Smooth muscle cell (in vitro differentiated cells): Measurements from ENCODE around the gene SULF2. TPM values are rescaled to one million over a fixed set of nuclear protein-coding genes. Genes with fewer than 3 reads are reported as not detected.

Source experiments
- DNase-seq: peaks from one replicate; lab custom pipeline; 2025; ENCODE audit not compliant: unreplicated experiment; lab: John Stamatoyannopoulos, UW
- H2AFZ ChIP-seq: fragments of 200-600 bp; sonication (generic); 2 replicates; pipeline ENCODE4 v1.6.0; 2016; ENCODE audit warnings: antibody characterized with exemption, low read depth, mild to moderate bottlenecking
- H3F3A ChIP-seq: fragments of 200-600 bp; sonication (generic); 2 replicates; pipeline ENCODE4 v1.6.0; 2017; ENCODE audit warnings: antibody characterized with exemption, low read depth
- H3K27ac ChIP-seq: fragments of 200-600 bp; sonication (generic); 2 replicates; pipeline ENCODE4 v1.5.1; 2016; ENCODE audit warnings: low read depth, mild to moderate bottlenecking
- H3K27me3 ChIP-seq: fragments of 200-600 bp; sonication (generic); 2 replicates; pipeline ENCODE4 v1.6.1; 2016; ENCODE audit warnings: low read depth, mild to moderate bottlenecking
- H3K36me3 ChIP-seq: fragments of 200-600 bp; sonication (generic); 2 replicates; pipeline ENCODE4 v1.5.1; 2016; ENCODE audit warnings: low read depth
- H3K4me1 ChIP-seq: fragments of 200-600 bp; sonication (generic); 2 replicates; pipeline ENCODE4 v1.5.1; 2016; ENCODE audit warnings: low read depth
- H3K4me2 ChIP-seq: fragments of 200-600 bp; sonication (generic); 2 replicates; pipeline ENCODE4 v1.6.0; 2016; ENCODE audit warnings: mild to moderate bottlenecking
- H3K4me3 ChIP-seq: fragments of 200-600 bp; sonication (generic); 2 replicates; pipeline ENCODE4 v1.5.1; 2016; ENCODE audit warnings: mild to moderate bottlenecking
- H3K79me2 ChIP-seq: fragments of 200-600 bp; sonication (generic); 2 replicates; pipeline ENCODE4 v1.6.0; 2016; ENCODE audit warnings: low read depth, mild to moderate bottlenecking
- H3K9ac ChIP-seq: fragments of 200-600 bp; sonication (generic); 2 replicates; pipeline ENCODE4 v1.6.0; 2016; ENCODE audit warnings: low read depth
- H3K9me3 ChIP-seq: fragments of 200-600 bp; sonication (generic); replicated peaks from 2 replicates; pipeline ENCODE4 v1.5.1; 2016; ENCODE audit warnings: low read depth
- H4K20me1 ChIP-seq: fragments of 200-600 bp; sonication (generic); 2 replicates; pipeline ENCODE4 v1.6.0; 2016; ENCODE audit warnings: low read depth
- WGBS: methylation state at CpG from one replicate; pipeline ENCODE4 v1.1.7; 2016; ENCODE audit warnings: low lambda C conversion rate; 5-methylcytosine and 5-hydroxymethylcytosine counted together
- polyA plus RNA-seq: library from polyadenylated mRNA; unstranded; fragments of >200 nt; fragmentation: Nextera tagmentation; extraction: Ambion mirVana; gene quantifications from 2 replicates; pipeline ENCODE4 v1.2.1, GENCODE V29; 2016
- total RNA-seq: library from RNA; depleted of rRNA; stranded (reverse); fragments of >200 nt; gene quantifications from 2 replicates; pipeline ENCODE4 v1.2.3, GENCODE V29; 2014
- TF ChIP-seq, protein P1 (sequence below): fragments of 200-600 bp; sonication (generic); IDR thresholded peaks from 2 replicates; pipeline ENCODE4 v1.5.1; 2017; ENCODE audit warnings: borderline replicate concordance, mild to moderate bottlenecking, antibody characterized with exemption; ENCODE audit not compliant: insufficient read depth, poor library complexity, severe bottlenecking

The SULF2 gene
- total and polyA plus RNA-seq, 2 experiments from 2014 or later = 109 to 144 TPM

DNA sequence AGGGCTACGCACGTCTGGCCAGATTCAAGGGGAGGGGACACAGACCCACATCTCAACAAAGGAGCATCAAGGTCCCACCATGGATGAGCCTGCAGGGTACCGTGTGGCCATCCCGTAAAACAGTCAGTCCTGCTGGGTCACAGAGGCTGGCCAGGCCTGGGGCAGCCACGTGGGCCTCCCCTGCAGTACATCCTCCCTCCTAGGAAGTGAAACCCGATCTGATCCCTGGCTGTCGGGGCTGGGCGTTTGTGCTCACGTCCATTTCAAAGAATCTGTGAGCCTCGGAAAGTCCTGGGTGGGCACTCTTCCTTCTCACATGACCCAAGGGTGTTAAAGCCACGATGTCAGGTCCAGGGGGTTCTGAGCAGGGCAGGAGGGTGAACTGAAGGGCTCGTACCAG is 14.3 kb downstream of the SULF2 start:
- H3K4me2 ChIP-seq = no peak overlapping the region
- TF ChIP-seq, protein P1, sequence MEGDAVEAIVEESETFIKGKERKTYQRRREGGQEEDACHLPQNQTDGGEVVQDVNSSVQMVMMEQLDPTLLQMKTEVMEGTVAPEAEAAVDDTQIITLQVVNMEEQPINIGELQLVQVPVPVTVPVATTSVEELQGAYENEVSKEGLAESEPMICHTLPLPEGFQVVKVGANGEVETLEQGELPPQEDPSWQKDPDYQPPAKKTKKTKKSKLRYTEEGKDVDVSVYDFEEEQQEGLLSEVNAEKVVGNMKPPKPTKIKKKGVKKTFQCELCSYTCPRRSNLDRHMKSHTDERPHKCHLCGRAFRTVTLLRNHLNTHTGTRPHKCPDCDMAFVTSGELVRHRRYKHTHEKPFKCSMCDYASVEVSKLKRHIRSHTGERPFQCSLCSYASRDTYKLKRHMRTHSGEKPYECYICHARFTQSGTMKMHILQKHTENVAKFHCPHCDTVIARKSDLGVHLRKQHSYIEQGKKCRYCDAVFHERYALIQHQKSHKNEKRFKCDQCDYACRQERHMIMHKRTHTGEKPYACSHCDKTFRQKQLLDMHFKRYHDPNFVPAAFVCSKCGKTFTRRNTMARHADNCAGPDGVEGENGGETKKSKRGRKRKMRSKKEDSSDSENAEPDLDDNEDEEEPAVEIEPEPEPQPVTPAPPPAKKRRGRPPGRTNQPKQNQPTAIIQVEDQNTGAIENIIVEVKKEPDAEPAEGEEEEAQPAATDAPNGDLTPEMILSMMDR = no peak
- H3F3A ChIP-seq = no peaks in the 10 kb centered on the region
- H3K79me2 ChIP-seq = peaks cover 3% of the 10 kb centered on the region
- no peak overlapping the region for H3K9ac ChIP-seq
- no peaks in the 10 kb centered on the region for H3K27me3 ChIP-seq
- H4K20me1 ChIP-seq = peaks cover 19% of the 10 kb centered on the region
- no peak overlapping the region for H3K27ac ChIP-seq
- no peak for DNase-seq
- no peak overlapping the region for H3K4me3 ChIP-seq
- peaks cover 23% of the 10 kb centered on the region for H3K4me1 ChIP-seq
- no peaks in the 10 kb centered on the region for H3K36me3 ChIP-seq
- 70% methylated on average over 12 of the region's 12 CpGs for WGBS
- H3K9me3 ChIP-seq = no peaks in the 10 kb centered on the region
- H2AFZ ChIP-seq = no peak overlapping the region

DNA sequence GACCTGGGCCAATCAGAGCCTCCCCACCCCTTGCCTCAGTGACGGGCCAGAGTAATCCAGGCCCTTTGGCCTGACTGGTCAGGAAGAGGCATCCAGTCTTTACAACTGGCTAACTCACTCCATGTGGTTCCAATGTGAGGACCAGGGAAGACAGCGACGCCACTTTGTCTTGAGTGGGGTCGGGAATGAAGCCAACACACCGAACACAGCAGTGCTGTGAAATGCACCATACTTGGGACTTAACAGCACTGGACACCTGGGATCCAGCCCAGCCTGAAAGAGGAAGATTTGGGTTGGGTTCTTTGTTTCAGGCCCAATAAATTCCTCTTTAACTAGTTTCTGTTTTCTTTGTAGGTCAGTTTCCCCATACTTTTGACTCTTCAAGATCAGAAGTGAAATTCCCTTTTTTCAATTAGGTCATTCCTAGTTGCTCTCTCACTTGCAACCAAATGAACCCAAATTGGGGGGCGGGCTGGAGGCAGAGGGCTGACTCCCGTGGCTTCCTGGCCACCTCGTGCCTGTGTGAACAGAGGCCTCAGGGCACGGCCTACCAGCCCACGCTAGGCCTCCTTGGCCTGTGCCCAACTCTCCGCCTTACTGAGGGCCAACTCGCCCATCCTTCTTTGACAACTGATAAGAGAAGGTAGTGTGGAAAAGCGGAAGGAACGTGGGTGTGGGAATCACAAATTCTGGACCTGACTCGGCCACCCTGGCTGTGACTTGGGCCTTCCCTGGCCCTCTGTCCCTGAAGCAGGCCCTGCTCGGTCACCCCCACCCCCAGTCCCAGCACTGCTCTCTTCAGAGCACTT is 17.1 kb downstream of the SULF2 start:
- Histone ChIP-seq H3K27me3 (no peaks in the 10 kb centered on the region), H3K9me3 (no peaks in the 10 kb centered on the region), H3F3A (no peaks in the 10 kb centered on the region), H3K27ac (peak overlapping the region; percentile 33), H2AFZ (no peak overlapping the region), H3K4me2 (no peak overlapping the region), H3K79me2 (no peaks in the 10 kb centered on the region), H3K36me3 (no peaks in the 10 kb centered on the region), H4K20me1 (peaks cover 7% of the 10 kb centered on the region), H3K4me1 (peaks cover 20% of the 10 kb centered on the region), H3K4me3 (no peak overlapping the region), H3K9ac (no peak overlapping the region)
- 76% methylated on average over 16 of the region's 16 CpGs for WGBS
- no peak for DNase-seq
- TF ChIP-seq, protein P1 = no peak

DNA sequence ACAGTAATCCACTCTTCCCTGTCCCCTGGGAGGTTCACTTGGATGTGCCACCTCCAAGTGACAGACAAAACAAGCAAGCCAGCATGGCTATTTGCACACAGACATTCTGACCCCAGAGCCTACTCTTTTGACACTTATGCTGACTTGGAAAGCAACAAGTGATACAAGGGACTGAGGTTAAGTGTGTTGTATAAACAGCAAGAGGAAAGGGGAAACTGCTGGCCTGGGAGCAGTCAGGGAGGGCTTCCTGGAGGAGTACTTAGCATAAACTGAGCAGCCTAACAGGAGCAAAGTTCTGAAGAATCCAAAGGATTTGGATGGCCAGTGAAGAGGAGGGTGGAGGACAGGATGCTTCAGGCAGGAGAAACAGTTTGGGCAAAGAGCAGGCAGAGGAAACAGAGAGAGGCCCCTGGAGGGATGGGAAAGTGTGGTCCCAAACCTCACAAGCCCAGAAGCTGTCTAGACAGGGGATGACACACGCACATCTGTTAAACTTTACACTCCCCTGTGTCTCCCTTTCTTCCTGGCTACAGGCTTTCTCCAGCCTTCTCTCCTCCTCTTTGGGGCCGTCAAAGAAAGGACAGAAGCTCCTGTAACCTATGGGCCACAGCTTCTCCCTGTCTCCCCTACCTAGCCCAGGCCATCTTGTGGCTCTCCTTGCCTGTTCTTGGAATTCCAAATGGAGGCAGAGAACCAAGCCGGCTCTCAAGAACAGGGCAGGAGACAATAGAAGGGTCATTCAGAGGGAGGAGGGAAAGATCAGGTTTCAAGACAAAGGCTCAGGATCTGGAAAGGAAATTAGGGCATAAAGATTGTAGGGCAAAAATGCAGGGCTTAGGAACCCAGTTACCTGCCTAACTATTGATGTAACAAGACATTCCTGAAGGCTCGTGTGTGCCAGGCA is 19.3 kb downstream of the SULF2 start:
- H3K27me3 ChIP-seq = no peaks in the 10 kb centered on the region
- DNase-seq = no peak
- H3K36me3 ChIP-seq = no peaks in the 10 kb centered on the region
- 28% methylated on average over 4 of the region's 4 CpGs for WGBS
- no peak overlapping the region for H3K4me3 ChIP-seq
- peak overlapping the region; percentile 89 for H3K9ac ChIP-seq
- H3K9me3 ChIP-seq = no peaks in the 10 kb centered on the region
- no peaks in the 10 kb centered on the region for H3F3A ChIP-seq
- H4K20me1 ChIP-seq = peaks cover 3% of the 10 kb centered on the region
- H3K79me2 ChIP-seq = no peaks in the 10 kb centered on the region
- H3K4me1 ChIP-seq = peaks cover 24% of the 10 kb centered on the region
- H3K27ac ChIP-seq = peak overlapping the region; percentile 97
- no peak overlapping the region for H2AFZ ChIP-seq
- peak overlapping the region; percentile 17 for H3K4me2 ChIP-seq
- TF ChIP-seq, protein P1 = no peak
